Activated CD4-positive, alpha-beta T cell treated with anti-CD3 and anti-CD28 coated beads for 36 hours (primary cell): Measurements from ENCODE around the gene DRGX. TPM values are rescaled to one million over a fixed set of nuclear protein-coding genes. Genes with fewer than 3 reads are reported as not detected.

Experiments
- ATAC-seq: fragments of 200-7000 bp; cut with Tn5 transposase; one replicate; pipeline ENCODE4 v1.10.0; 2021; ENCODE audit warnings: mild to moderate bottlenecking, moderate library complexity
- CTCF ChIA-PET: fragments of 350-600 bp; sonication (Branson Sonifier 250); formaldehyde crosslinking; loops from one replicate; lab custom pipeline; 2021; ENCODE audit warnings: antibody characterized with exemption; lab: Charles Lee
- POLR2A ChIA-PET: fragments of 350-600 bp; sonication (Branson Sonifier 250); formaldehyde crosslinking; loops from one replicate; lab custom pipeline; 2021; ENCODE audit warnings: antibody characterized with exemption, inconsistent platforms; lab: Charles Lee
- DNase-seq: peaks from one replicate; pipeline ENCODE4 v3.0.0-alpha.2; 2020
- H3K27ac Mint-ChIP-seq: one replicate; pipeline ENCODE4 v1.8.0; 2021; ENCODE audit warnings: mixed read lengths
- H3K27me3 Mint-ChIP-seq: one replicate; pipeline ENCODE4 v1.8.0; 2021; ENCODE audit warnings: mixed read lengths
- H3K36me3 Mint-ChIP-seq: one replicate; pipeline ENCODE4 v1.8.0; 2021; ENCODE audit warnings: low read depth, mixed read lengths
- H3K4me1 Mint-ChIP-seq: one replicate; pipeline ENCODE4 v1.8.0; 2021; ENCODE audit warnings: mixed read lengths
- H3K4me3 Mint-ChIP-seq: one replicate; pipeline ENCODE4 v1.8.0; 2021; ENCODE audit warnings: mild to moderate bottlenecking, moderate library complexity, mixed read lengths
- H3K9me3 Mint-ChIP-seq: one replicate; pipeline ENCODE4 v1.8.0; 2021; ENCODE audit warnings: low read depth, mixed read lengths
- intact Hi-C, 2 experiments: fragments of 100-400 bp; cut with DNase I in 1 of 2; cut with micrococcal nuclease in 1 of 2; formaldehyde crosslinking; loops; one replicate each; pipeline versions ENCODE4 v1.14.2 to v1.15.1; 2022 to 2024; cut with DNase I, micrococcal nuclease
- total RNA-seq, 2 experiments: library from RNA; stranded (reverse); gene quantifications; one replicate each; pipeline ENCODE4 v1.2.3, GENCODE V29; 2021

Gene DRGX
- not detected for total RNA-seq

DNA sequence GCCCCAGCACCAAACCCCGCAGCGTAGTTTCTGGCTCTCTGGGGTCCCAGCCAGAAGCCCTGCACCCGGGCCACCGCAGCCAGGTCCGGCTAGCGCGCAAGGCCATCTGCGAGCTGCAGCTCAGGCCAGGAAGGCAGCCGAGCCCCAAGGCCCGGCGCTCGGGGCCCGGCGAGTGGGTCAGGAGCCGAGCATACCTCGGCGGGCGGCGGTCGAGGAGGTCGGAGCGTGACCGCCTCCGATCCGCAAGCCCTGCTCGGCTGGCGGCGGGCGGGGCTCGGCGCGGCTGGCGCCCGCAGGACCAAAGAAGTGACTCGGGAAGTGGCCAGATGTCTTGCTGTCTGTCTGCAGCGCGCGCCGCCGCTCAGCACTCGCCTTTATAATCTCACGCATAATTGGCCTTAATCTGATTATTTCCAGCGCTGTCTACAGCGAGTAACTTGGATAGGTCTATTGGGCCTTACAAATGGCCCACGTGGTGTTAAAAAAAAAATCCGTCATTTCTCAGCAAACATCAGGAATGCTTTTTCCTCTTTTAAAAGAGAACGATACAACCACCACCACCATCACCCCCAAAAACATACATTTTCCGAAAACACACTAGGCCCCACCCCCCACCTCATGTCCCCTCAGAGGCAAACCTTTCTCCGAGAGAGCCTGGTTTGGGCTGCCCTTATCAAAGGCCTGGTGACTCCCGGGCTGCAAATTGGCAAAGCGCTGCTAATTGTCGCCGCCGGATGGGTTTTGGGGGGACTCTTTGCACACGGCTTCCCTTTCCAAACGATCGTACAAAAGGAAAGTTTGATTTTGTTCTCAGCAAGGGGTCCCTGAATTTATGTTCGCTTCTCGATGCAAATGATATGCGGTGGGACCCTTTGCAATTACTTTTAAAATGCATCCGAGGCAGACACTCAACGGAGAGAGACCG lies at the start of gene DRGX:
Gene DRGX (minus strand): TSS at position 349 of the 925 bp plus-strand sequence. CDS start 649 bp downstream, outside the sequence.
- intact Hi-C loops, result loop anchor here (5.0 kb wide), 3 partner anchors 211 to 739 kb away; partner anchors contain the start of gene OGDHL (in 1 of the 2)
- Mint-ChIP-seq H3K4me3 (no peak within 1 kb of the TSS), H3K27me3 (peaks cover 68% of the 10 kb centered on the region), H3K4me1 (peaks cover 8% of the 10 kb centered on the region), H3K9me3 (no peaks in the 10 kb centered on the region), H3K36me3 (no peaks in the 10 kb centered on the region), H3K27ac (no peak within 1 kb of the TSS)
- DNase-seq, result no peak
- ChIA-PET CTCF (no interaction called here), POLR2A (no interaction called here)
- ATAC-seq, result no peak

DNA sequence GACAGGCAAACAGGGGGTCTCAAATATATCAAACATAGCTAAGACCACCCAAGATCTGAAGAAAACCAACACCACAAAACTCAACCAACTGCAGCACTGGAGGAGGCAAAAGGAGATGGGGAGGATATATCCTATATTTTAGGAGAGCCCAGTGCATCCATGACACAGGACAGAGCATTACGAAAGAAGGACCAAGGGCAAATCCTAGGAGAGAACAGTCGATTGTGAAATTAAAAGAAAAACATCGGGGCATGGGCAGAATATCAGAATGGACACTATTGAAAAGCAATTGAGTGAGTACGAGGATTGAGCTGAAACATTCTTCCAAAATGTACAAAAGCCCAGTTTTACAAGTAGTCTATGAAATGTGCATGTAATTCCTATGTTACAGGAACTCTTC lies 48.5 kb upstream of the DRGX start:
- ChIA-PET POLR2A (no interaction called here), CTCF (interaction anchor here (0.6 kb wide), 1 partner anchor 718 kb away, joined by 3 read pairs; no protein-coding TSS in a partner anchor)
- ATAC-seq (no peak), DNase-seq (no peak)
- Mint-ChIP-seq H3K9me3 (peaks cover 12% of the 10 kb centered on the region), H3K36me3 (peaks cover 2% of the 10 kb centered on the region), H3K27ac (no peak overlapping the region), H3K27me3 (peaks cover 13% of the 10 kb centered on the region), H3K4me3 (no peak overlapping the region), H3K4me1 (peaks cover 11% of the 10 kb centered on the region)
- intact Hi-C loops, result no loop called here

DNA sequence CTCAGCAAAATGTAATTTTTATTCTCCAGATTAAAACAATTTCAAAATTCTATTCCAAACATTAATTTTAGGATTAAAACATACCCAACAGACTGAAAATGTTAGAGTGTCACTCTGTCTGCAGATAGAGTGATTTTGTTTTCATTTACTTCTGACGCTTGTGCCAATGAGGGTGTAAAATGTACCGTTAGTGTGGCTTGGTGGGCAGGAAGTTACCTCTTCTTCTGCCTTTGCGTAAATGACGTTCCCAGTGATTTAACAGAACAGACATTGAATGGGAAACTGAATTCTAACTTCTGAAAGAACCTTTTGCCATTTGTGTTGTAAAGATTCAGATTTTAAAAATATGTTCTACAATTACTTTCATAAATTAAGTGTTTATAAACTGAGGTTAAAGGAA lies 47.0 kb upstream of the DRGX start:
- intact Hi-C loops, result no loop called here
- Mint-ChIP-seq H3K4me3 (no peak overlapping the region), H3K27ac (no peak overlapping the region), H3K36me3 (no peaks in the 10 kb centered on the region), H3K4me1 (peaks cover 11% of the 10 kb centered on the region), H3K27me3 (peaks cover 13% of the 10 kb centered on the region), H3K9me3 (peaks cover 2% of the 10 kb centered on the region)
- ChIA-PET POLR2A (no interaction called here), CTCF (no interaction called here)
- ATAC-seq, result no peak
- no peak for DNase-seq

DNA sequence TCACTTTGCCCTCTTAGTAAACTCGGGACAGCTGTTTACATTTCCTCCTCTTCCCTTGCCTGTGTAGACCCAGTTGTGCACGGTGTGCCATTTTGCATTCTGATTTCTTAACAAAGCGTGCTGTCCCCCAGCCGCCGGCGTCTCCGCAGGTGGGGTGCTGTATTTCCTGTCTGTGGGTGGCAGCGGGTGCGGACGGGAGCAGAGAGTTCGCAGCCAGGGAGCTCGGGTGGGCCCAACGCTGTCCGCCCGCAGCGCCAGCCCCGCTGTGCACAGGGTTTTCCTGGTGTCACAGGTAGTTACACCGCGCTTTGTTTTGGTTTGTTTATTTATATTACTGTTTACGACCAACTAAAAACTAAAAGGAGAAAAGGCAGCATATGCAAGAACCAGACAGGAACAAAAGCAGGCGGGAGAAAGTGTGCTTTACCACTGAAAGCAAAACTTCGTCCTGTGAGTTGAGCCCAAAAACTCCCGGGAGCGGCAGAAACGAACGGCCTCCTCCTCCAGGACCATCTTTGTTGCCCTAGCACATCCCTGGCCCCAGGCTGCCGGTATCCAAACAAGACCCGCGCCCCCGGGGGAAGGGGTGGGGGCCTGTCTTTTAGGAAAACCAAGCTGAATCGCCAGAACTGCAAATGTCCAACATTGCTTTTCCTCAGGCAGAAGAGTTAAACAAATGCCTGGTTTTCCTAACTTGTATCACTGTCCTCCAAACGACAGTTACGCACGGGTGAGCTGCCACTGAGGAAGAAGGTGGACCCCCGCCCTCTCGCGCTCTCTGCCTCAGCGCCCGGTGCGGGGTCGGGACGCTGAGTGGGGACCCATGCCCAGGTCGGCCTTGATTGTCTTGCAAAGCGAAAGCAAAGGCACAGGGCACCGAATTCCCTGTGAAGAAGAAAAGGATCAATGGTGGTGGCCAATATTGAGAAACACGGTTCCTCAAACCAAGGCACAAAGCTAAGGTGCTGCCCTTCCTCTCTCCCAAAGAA lies 45.9 kb upstream of the DRGX start:
- Mint-ChIP-seq H3K4me3 (peak overlapping the region; percentile 24), H3K27me3 (peaks cover 13% of the 10 kb centered on the region), H3K4me1 (peaks cover 11% of the 10 kb centered on the region), H3K9me3 (no peaks in the 10 kb centered on the region), H3K36me3 (no peaks in the 10 kb centered on the region), H3K27ac (no peak overlapping the region)
- POLR2A ChIA-PET, result no interaction called here
- intact Hi-C loops, result no loop called here
- peak; percentile 22 for DNase-seq
- CTCF ChIA-PET, result no interaction called here
- no peak for ATAC-seq

DNA sequence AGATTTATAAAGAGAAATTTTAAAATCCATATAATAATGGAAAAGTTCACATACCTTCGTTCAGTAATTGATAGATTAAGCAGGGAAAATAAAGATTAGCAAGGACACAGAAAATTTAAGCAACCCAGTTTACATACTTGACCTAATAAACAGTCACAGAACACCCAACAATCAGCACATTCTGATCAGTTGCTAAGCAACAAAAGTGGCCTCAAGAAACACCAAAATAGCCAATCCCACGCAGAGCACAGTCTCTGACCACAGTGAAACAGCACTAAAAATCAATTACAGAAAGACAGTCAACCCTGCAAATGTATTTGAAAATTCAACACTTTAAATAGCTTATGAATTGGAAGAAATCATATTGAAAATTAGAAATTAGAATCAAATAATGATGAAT lies 39.3 kb upstream of the DRGX start:
- H3K4me1 Mint-ChIP-seq, result no peaks in the 10 kb centered on the region
- peaks cover 7% of the 10 kb centered on the region for H3K9me3 Mint-ChIP-seq
- DNase-seq, result no peak
- no peak overlapping the region for H3K4me3 Mint-ChIP-seq
- CTCF ChIA-PET, result interaction anchor here (0.7 to 1.4 kb wide), 2 partner anchors 24 to 28 kb away, joined by 3 read pairs; no protein-coding TSS in a partner anchor
- H3K36me3 Mint-ChIP-seq, result no peaks in the 10 kb centered on the region
- H3K27me3 Mint-ChIP-seq, result peaks cover 11% of the 10 kb centered on the region
- POLR2A ChIA-PET, result no interaction called here
- intact Hi-C loops, result no loop called here
- ATAC-seq, result no peak
- no peak overlapping the region for H3K27ac Mint-ChIP-seq

DNA sequence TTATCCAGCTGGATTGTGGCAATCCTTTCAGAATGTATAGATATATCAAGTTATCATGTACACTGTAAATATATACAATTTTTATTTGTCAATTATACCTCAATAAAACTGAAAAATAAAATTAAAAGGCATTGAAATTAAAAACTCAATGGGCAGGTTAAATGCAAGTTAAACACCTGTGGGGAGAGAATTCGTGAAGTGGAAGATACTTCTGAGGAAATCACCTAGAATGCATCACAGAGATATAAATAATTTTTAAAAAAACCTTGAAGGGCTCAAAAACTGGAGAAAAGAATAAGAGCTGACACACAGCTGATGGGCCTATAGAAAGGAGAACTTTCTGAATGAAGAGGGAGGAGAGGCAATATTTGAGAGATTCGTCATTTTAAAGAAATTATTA lies 37.2 kb upstream of the DRGX start:
- DNase-seq (no peak), ATAC-seq (no peak)
- Mint-ChIP-seq H3K9me3 (peaks cover 7% of the 10 kb centered on the region), H3K4me1 (no peaks in the 10 kb centered on the region), H3K4me3 (no peak overlapping the region), H3K27me3 (peaks cover 13% of the 10 kb centered on the region), H3K27ac (no peak overlapping the region), H3K36me3 (no peaks in the 10 kb centered on the region)
- ChIA-PET POLR2A (no interaction called here), CTCF (no interaction called here)
- intact Hi-C loops, result no loop called here

DNA sequence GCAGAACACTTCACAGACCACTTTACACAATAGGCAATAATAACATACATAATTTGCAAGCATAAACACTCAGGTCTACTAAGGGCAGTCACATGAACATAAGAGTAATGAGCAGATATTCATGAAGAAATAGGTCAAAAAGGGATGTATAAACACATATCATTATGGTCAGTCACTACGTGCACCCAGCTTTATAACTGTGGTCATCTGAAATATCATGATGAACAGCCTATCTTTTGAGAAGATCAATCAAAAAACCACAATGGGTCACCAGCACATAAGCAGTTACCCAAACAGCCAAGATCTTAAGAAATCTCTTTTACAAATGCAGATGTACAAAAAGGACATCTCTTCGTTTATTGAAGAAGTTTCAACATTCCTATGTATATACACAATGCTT lies 35.5 kb upstream of the DRGX start:
- intact Hi-C loops, result no loop called here
- Mint-ChIP-seq H3K36me3 (no peaks in the 10 kb centered on the region), H3K27me3 (peaks cover 13% of the 10 kb centered on the region), H3K4me1 (no peaks in the 10 kb centered on the region), H3K4me3 (no peak overlapping the region), H3K27ac (no peak overlapping the region), H3K9me3 (peaks cover 7% of the 10 kb centered on the region)
- POLR2A ChIA-PET, result no interaction called here
- DNase-seq, result no peak
- ATAC-seq, result no peak
- CTCF ChIA-PET, result no interaction called here

DNA sequence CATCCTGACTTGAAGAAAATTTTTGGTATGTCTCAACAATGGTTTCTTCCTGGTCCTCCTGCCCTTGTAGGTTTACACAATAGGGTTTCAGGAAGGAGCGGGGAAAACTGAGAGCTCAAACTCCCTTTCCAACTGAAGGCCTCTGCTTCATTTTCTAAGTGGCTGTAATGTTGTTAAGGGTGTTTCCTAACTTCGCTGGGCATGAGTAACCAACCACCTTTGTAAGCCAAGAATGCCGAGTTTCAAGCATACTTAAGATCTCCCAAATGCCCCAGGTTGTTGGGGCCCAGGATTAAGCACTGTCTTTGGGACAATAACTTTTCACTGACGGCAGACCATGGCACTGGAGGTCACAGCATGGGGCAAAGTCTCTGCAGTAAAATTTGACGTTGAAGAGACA lies 33.6 kb upstream of the DRGX start:
- H3K27ac Mint-ChIP-seq, result no peak overlapping the region
- ChIA-PET POLR2A (no interaction called here), CTCF (interaction anchor here (0.8 to 1.0 kb wide), 2 partner anchors 22 to 42 kb away, joined by 3 read pairs; no protein-coding TSS in a partner anchor)
- ATAC-seq (no peak), DNase-seq (no peak)
- H3K4me3 Mint-ChIP-seq, result no peak overlapping the region
- H3K4me1 Mint-ChIP-seq, result no peaks in the 10 kb centered on the region
- H3K9me3 Mint-ChIP-seq, result peaks cover 13% of the 10 kb centered on the region
- H3K27me3 Mint-ChIP-seq, result peaks cover 13% of the 10 kb centered on the region
- H3K36me3 Mint-ChIP-seq, result no peaks in the 10 kb centered on the region
- intact Hi-C loops, result no loop called here

DNA sequence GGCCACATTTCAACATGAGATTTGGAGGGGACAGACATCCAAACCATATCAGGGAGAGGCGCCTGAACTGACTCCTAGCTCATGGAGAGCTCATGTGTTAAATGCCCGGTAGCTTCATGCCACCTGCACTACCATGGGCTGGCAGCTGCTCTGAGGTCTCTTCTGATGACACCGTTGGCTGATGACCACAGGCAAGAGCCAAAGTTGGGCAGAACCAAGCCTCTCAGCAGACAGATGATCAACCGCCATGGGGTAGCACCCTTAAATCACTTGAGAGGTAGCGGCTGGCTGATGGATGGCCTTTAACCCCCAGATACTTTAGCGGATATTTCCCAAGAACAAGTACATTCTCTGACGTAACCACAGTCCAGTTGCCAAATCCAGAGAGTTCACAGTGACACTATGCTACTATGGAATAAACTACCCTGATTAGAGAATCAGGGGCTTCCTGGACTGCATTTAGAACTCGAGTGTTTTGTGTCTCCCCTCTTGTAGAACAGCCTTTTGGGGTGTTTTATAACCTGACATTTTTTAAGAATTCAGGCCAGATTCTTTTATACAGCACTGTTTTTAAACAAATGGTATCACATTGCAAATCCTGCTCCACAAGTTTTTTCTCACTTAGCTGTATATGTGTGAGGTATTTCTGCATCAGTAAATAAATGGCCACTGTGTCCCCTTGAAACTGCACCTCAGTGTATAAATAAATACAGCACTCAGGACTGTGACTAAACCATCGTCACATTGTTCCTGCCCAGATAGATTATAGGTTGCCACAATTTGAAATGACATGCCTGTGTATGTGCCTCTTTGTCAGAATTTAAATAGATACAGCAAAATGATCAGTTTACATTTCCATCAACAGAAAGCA lies 30.8 kb upstream of the DRGX start:
- intact Hi-C loops, result no loop called here
- CTCF ChIA-PET, result no interaction called here
- peaks cover 10% of the 10 kb centered on the region for H3K9me3 Mint-ChIP-seq
- no peaks in the 10 kb centered on the region for H3K4me1 Mint-ChIP-seq
- no peak for ATAC-seq
- H3K27ac Mint-ChIP-seq, result no peak overlapping the region
- no peak overlapping the region for H3K4me3 Mint-ChIP-seq
- POLR2A ChIA-PET, result no interaction called here
- H3K27me3 Mint-ChIP-seq, result peaks cover 19% of the 10 kb centered on the region
- no peak for DNase-seq
- H3K36me3 Mint-ChIP-seq, result no peaks in the 10 kb centered on the region

DNA sequence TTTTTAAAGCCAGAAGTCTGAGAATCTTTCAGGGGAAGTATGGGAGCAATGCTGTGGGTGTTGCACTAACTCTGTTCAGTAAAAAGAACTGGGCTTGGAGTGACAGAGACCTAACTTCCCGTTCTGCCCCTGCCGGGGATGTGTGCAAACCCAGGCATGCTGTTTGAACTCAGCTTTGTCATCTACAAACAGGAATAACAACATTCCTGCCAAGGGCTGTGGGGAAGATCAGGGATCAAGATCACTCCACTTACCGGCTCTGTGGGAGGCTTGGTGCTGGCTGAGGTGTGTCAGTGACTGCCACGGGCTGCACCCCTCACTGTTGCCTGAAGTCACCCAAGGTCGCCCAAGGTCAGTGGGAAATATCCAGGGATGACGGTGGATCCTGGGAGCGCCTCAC lies 23.1 kb upstream of the DRGX start:
- Mint-ChIP-seq H3K36me3 (no peaks in the 10 kb centered on the region), H3K4me3 (no peak overlapping the region), H3K27me3 (peaks cover 13% of the 10 kb centered on the region), H3K4me1 (no peaks in the 10 kb centered on the region), H3K9me3 (peaks cover under 1% of the 10 kb centered on the region), H3K27ac (no peak overlapping the region)
- ChIA-PET POLR2A (no interaction called here), CTCF (interaction anchor here (0.8 kb wide), 1 partner anchor 317 kb away, joined by 3 read pairs; no protein-coding TSS in a partner anchor)
- intact Hi-C loops, result no loop called here
- no peak for DNase-seq
- ATAC-seq, result no peak
